Uterus (tissue), 4 donors: ENCODE data around the gene MTREX. TPM values are rescaled to one million over a fixed set of nuclear protein-coding genes. Genes with fewer than 3 reads are reported as not detected.

ENCODE experiments used
- DNase-seq, 2 donors: peaks; one replicate each; pipeline ENCODE4 v3.0.0-alpha.2; 2019 to 2020
- H3K27ac ChIP-seq, 2 donors: fragments of 200-600 bp; sonication (generic); 1 replicate in 1 of 2; 2 replicates in 1 of 2; pipeline ENCODE4 v1.5.1; 2016 to 2018
- H3K27me3 ChIP-seq, 2 donors: fragments of 200-600 bp; sonication (generic); one replicate each; pipeline ENCODE4 v1.5.1; 2018 to 2019; ENCODE audit warnings: control low read depth in 1 of 2
- H3K36me3 ChIP-seq, 2 donors: fragments of 200-600 bp; sonication (generic); one replicate each; pipeline ENCODE4 v1.5.1; 2019; ENCODE audit warnings: control low read depth in 1 of 2
- H3K4me1 ChIP-seq, 2 donors: fragments of 200-600 bp; sonication (generic); one replicate each; pipeline ENCODE4 v1.5.1; 2018 to 2019; ENCODE audit warnings: control low read depth in 1 of 2
- H3K4me3 ChIP-seq, 2 donors: fragments of 200-600 bp; sonication (generic); 1 replicate in 1 of 2; 2 replicates in 1 of 2; pipeline ENCODE4 v1.5.1; 2018 to 2019; ENCODE audit warnings: mild to moderate bottlenecking in 1 of 2
- H3K9me3 ChIP-seq, 2 donors: fragments of 200-600 bp; sonication (generic); one replicate each; pipeline ENCODE4 v1.5.1; 2019; ENCODE audit warnings: control low read depth in 1 of 2
- CTCF ChIP-seq, 4 experiments: fragments of 200-600 bp in 2 of 4; fragments of 450-650 bp in 2 of 4; sonication (generic) in 2 of 4; IDR thresholded peaks; one replicate each; pipeline ENCODE4 v1.5.1; 2016 to 2019; ENCODE audit warnings: antibody characterized with exemption in 4 of 4, mild to moderate bottlenecking in 2 of 4, moderate library complexity in 1 of 4
- POLR2A ChIP-seq, 2 donors: fragments of 450-650 bp; IDR thresholded peaks; one replicate each; pipeline ENCODE4 v1.6.1; 2016; ENCODE audit warnings: antibody characterized with exemption in 2 of 2, mild to moderate bottlenecking in 1 of 2, moderate library complexity in 1 of 2
- intact Hi-C: fragments of 100-400 bp; cut with DNase I; formaldehyde crosslinking; loops from one replicate; pipeline ENCODE4 v1.15.1; 2023; ENCODE audit warnings: low total_unique reads
- total RNA-seq, 4 donors: library from RNA; depleted of rRNA in 3 of 4; stranded (reverse); fragments of >200 nt in 3 of 4; gene quantifications; one replicate each; pipeline versions ENCODE4 v1.1.0 to v1.2.4, GENCODE V29; 2014 to 2023
- donor health status: DM: yes; HTN: yes; CAD: no.

MTREX gene
- total RNA-seq, 4 donors from 2014 or later, result 30.0 to 138 (median 59.2) TPM

- no peak for DNase-seq
- Histone ChIP-seq H3K9me3 (no peaks in the 10 kb centered on the region), H3K4me3 (no peak overlapping the region), H3K27ac (no peak overlapping the region), H3K36me3 (no peaks in the 10 kb centered on the region), H3K4me1 (no peaks in the 10 kb centered on the region), H3K27me3 (no peaks in the 10 kb centered on the region)
- TF ChIP-seq POLR2A (IDR thresholded peaks at IDR 0.05) (no peak), CTCF (IDR thresholded peaks at IDR 0.05) (peak; percentile 44 to 75 (median 62))
- intact Hi-C loops, result loop anchor here (5.0 kb wide), 1 partner anchor 912 kb away; no protein-coding TSS in a partner anchor
These were observed 17.1 kb downstream of the MTREX start for GRCh38 chr5:55324815-55325418.

- H3K4me1 ChIP-seq, result no peaks in the 10 kb centered on the region
- intact Hi-C loops, result loop anchor here (5.0 kb wide), 1 partner anchor 912 kb away; no protein-coding TSS in a partner anchor
These were observed 17.8 kb downstream of the MTREX start for GRCh38 chr5:55325621-55326020.

GRCh38 chr5:55327281-55327680 is 19.5 kb downstream of the MTREX start:
- peak overlapping the region in 1 of 2 donors; percentile 12 for H3K27ac ChIP-seq
- no peaks in the 10 kb centered on the region for H3K4me1 ChIP-seq
- H3K9me3 ChIP-seq, result no peaks in the 10 kb centered on the region
- TF ChIP-seq CTCF (IDR thresholded peaks at IDR 0.05), result no peak
- no peak overlapping the region for H3K4me3 ChIP-seq
- intact Hi-C loops, result loop anchor here (5.0 kb wide), 1 partner anchor 910 kb away; no protein-coding TSS in a partner anchor
- no peaks in the 10 kb centered on the region for H3K36me3 ChIP-seq
- H3K27me3 ChIP-seq, result no peaks in the 10 kb centered on the region
- no peak for DNase-seq

More at GRCh38 chr5:55325621-55326020, 17.8 kb downstream of the MTREX start:
- no peak for DNase-seq
- no peak for TF ChIP-seq POLR2A (IDR thresholded peaks at IDR 0.05)
- H3K9me3 ChIP-seq, result no peaks in the 10 kb centered on the region
- no peak overlapping the region for H3K27ac ChIP-seq
- H3K27me3 ChIP-seq, result no peaks in the 10 kb centered on the region
- H3K36me3 ChIP-seq, result no peaks in the 10 kb centered on the region
- H3K4me3 ChIP-seq, result no peak overlapping the region

- TF ChIP-seq CTCF (IDR thresholded peaks at IDR 0.05) (no peak), POLR2A (IDR thresholded peaks at IDR 0.05) (no peak)
- intact Hi-C loops, result no loop called here
- Histone ChIP-seq H3K36me3 (no peaks in the 10 kb centered on the region), H3K4me3 (no peak overlapping the region), H3K4me1 (no peaks in the 10 kb centered on the region), H3K27ac (no peak overlapping the region), H3K9me3 (no peaks in the 10 kb centered on the region), H3K27me3 (no peaks in the 10 kb centered on the region)
- no peak for DNase-seq
These were observed 23.5 kb downstream of the MTREX start for GRCh38 chr5:55331321-55331720.

DNA sequence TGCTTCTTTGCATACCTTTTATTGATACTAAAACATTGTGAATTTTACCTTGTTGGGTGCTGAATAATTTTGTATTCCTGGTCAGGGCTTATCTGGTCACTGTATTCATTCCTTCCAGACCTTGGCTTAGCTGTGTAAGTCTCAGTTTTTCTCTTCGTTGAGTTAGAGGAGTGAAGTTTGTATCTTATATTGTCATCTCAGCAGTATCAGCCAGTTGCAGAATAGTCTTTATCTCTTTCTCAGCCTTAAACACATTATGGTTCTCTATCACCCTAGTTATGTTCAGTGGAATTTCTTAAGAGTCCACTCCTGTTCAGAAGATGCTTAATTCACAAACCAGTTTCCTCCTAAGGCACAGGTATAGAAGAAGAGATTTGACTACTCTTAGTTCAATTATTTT is 25.2 kb downstream of the MTREX start:
- Histone ChIP-seq H3K4me1 (no peaks in the 10 kb centered on the region), H3K27ac (no peak overlapping the region), H3K36me3 (no peaks in the 10 kb centered on the region), H3K9me3 (no peaks in the 10 kb centered on the region), H3K4me3 (no peak overlapping the region), H3K27me3 (no peaks in the 10 kb centered on the region)
- DNase-seq, result no peak
- intact Hi-C loops, result no loop called here
- TF ChIP-seq POLR2A (IDR thresholded peaks at IDR 0.05) (no peak), CTCF (IDR thresholded peaks at IDR 0.05) (no peak)
